Measurements from ENCODE around the gene TCF4.

DNA sequence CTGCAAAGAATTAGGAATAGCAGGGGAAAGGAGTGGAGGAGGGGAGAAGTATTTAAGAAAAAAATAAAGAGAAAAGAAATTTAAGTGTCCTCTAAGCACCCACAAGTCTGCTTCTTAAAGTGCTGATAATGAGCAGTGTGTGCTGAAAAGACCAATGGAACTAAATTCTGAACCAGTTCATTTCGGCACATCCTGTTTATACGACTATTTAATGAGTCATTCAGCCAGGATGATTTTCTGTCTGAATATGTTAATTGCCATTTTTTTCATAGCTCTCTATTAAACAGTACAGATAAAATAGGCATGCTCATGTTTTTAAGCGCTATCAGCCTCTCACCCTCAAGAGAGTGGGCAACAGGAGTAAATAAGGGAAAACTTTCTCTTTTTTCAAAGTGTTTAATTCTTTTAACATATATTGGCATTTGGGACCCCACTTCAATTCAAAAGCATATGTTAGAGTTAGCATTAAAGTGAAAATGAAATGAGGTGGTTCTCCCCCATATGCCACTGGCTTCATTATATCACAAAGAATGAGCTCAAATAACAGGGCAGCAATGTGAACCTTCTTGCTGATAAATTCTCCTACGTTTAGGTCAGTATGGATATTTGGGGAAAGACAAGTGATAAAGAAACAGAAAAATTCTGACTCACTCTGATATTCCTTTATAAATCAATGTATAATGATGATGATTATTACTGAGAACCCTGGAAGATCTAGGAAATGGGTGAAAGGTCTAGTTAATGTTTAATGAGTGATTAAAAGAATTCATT is 87.5 kb downstream of the TCF4 start:
- TF ChIP-seq, protein P1, sequence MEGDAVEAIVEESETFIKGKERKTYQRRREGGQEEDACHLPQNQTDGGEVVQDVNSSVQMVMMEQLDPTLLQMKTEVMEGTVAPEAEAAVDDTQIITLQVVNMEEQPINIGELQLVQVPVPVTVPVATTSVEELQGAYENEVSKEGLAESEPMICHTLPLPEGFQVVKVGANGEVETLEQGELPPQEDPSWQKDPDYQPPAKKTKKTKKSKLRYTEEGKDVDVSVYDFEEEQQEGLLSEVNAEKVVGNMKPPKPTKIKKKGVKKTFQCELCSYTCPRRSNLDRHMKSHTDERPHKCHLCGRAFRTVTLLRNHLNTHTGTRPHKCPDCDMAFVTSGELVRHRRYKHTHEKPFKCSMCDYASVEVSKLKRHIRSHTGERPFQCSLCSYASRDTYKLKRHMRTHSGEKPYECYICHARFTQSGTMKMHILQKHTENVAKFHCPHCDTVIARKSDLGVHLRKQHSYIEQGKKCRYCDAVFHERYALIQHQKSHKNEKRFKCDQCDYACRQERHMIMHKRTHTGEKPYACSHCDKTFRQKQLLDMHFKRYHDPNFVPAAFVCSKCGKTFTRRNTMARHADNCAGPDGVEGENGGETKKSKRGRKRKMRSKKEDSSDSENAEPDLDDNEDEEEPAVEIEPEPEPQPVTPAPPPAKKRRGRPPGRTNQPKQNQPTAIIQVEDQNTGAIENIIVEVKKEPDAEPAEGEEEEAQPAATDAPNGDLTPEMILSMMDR (IDR thresholded peaks at IDR 0.05): no peak
- TF ChIP-seq POLR2A (IDR thresholded peaks at IDR 0.05): no peak
